HG03342 (cell line): Measurements from ENCODE around the gene STK16.
"Not testable (repeated sequence)": the region's sequence is repeated elsewhere in the genome, so short reads cannot be mapped to it uniquely, and the experiment has no call there.

Experiments used
- ATAC-seq: cut with Tn5 transposase; IDR thresholded peaks from one replicate; pipeline ENCODE4 v1.9.1; 2021; ENCODE audit warnings: mild to moderate bottlenecking, moderate library complexity; ENCODE audit not compliant: unreplicated experiment

STK16 gene

GRCh38 chr2:219243291-219243761 lies 2.0 kb upstream of the STK16 start:
- ATAC-seq, result no peak

- ATAC-seq, result no peak
These were observed 511 bp upstream of the STK16 start for GRCh38 chr2:219244789-219245147.

GRCh38 chr2:219245899-219246230 lies 586 bp downstream of the STK16 start:
- no peak for ATAC-seq

GRCh38 chr2:219246559-219246958 lies 1.3 kb downstream of the STK16 start:
- ATAC-seq, result no peak

GRCh38 chr2:219247678-219248642 lies 2.7 kb downstream of the STK16 start:
- no peak for ATAC-seq

- ATAC-seq, result no peak
These were observed 3.5 kb downstream of the STK16 start for GRCh38 chr2:219248845-219249202.

- ATAC-seq, result peak; percentile 52
These were observed 4.1 kb downstream of the STK16 start for GRCh38 chr2:219249203-219249980.

GRCh38 chr2:219250049-219250781 lies 4.9 kb downstream of the STK16 start:
- no peak for ATAC-seq

GRCh38 chr2:219251656-219252055 lies 6.4 kb downstream of the STK16 start:
- ATAC-seq, result no peak

- ATAC-seq, result no peak
These were observed 6.8 kb downstream of the STK16 start for GRCh38 chr2:219252084-219252483.

GRCh38 chr2:219252570-219252899 lies 7.3 kb downstream of the STK16 start:
- ATAC-seq, result no peak

- peak; percentile 5 for ATAC-seq
These were observed 7.8 kb downstream of the STK16 start, which contains the start of gene TUBA4B for GRCh38 chr2:219252900-219253752. Gene TUBA4B (plus strand): TSS chr2:219253243. CDS start chr2:219253408, 165 bp downstream.

GRCh38 chr2:219253753-219254589 lies 8.7 kb downstream of the STK16 start, which contains the start of gene TUBA4A:
Gene TUBA4A (minus strand): TSS chr2:219253918. CDS start chr2:219253858, 60 bp downstream.
- ATAC-seq, result peak; percentile 46

- peak; percentile 37 for ATAC-seq
These were observed 9.4 kb downstream of the STK16 start for GRCh38 chr2:219254590-219255201.

GRCh38 chr2:219258942-219259341 lies 13.7 kb downstream of the STK16 start:
- ATAC-seq, result not testable (repeated sequence)

GRCh38 chr2:219261024-219261855 lies 16.0 kb downstream of the STK16 start:
- ATAC-seq, result no peak

GRCh38 chr2:219266232-219266631 lies 21.0 kb downstream of the STK16 start:
- ATAC-seq, result no peak

GRCh38 chr2:219266886-219267285 lies 21.6 kb downstream of the STK16 start:
- no peak for ATAC-seq
